ENCODE measurements around the gene KDM2B. TPM values are rescaled to one million over a fixed set of nuclear protein-coding genes. Genes with fewer than 3 reads are reported as not detected.
A peak's percentile ranks its signal among the peaks of the same experiment; 100 is the strongest.

The KDM2B gene
- total and polyA plus RNA-seq, 2 donors from 2014 or later: 6.2 to 19.7 TPM

DNA sequence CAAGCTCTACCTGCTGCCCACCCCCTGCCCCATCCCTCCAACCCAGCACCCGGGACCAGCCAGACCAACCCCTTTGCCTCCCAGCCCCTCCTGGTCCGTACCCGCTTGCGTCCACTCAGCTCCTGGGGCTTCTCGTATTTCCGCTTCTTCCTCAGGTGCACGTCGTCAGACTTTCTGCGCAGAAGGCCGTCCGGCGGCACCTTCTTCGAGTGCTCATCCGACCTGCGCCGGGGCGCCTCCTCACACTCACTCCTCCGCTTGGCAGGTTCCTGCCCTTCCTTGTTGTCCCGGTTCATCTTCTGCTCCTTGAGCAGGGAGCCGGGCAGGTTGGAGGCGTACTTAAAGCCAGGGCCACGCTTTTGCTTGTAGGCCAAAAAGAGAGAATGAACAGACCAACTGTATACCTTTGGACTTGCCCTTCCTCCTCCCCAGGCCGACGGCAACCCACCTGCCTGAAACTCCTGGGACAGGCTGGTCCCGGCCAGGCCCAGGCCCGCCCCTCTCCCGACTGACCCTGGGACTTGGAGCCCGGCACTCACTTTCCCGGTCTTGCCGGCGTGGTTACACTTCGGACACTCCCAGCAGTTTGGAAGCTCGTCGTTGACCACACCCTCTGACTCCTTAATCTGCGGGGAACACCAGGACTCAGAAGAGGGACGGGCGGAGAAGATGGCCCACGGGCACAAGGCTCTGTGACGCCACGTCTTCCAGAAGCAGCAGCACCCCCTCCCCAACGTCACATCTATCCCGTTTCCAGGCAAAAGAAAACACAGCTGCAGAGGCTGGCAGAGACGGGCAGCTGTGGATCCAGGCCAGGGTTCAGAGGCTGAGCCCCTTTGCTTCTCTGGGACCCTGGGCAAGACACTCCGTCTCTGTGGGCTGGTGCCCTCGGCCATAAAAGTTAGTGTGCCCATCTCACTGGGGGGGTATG is 136.6 kb downstream of the KDM2B start:
- no peaks in the 10 kb centered on the region for H3K27me3 ChIP-seq (ENCODE audit: control insufficient read depth, insufficient read depth, low read length)

DNA sequence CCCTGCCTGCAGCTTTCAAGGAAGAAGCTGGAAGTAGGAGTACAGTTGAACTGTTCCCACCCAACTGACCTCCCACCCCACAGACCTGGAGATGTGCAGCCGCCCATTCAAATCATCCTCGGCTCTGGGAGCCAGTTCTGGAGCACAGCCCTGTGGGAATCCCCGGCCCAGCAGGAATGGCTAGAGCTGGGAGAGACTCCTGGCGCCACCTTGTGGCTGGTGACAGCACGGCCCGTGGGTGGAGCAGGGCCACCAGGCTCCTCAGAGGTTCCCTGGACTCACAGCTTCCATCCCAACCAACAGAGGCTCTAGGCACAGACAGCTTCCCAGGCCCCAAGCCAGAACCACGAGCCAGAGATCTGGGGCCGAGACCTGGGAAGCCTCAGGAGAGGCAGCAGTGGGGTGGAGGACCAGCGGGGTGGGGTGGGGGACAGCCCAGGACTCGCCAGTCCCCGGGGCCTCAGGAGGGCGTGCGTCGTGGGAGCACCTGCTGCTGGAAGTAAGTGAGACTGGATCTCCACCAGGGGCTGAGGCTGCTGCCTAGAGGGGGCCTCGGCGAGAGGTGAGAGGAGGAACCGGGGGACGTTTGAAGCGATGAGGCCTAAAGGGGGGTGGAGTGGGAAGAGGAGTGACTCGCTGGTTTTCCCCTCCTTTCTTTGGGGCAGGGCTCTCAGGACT is 137.5 kb downstream of the KDM2B start:
- intact Hi-C loops (cut with DNase I): loop anchor here (10.0 kb wide), 1 partner anchor 109 kb away; no protein-coding TSS in a partner anchor
- no peak for FAIRE-seq
- peak; percentile 86 for TF ChIP-seq CTCF (IDR thresholded peaks at IDR 0.05; ENCODE audit: borderline replicate concordance, extremely low read depth, insufficient read depth)

More for the DNA sequence above, 136.6 kb downstream of the KDM2B start:
- TF ChIP-seq CTCF (IDR thresholded peaks at IDR 0.05; ENCODE audit: borderline replicate concordance, extremely low read depth, insufficient read depth): no peak
- intact Hi-C loops (cut with DNase I): loop anchor here (10.0 kb wide), 1 partner anchor 109 kb away; no protein-coding TSS in a partner anchor
- FAIRE-seq: no peak
- H3K9ac ChIP-seq (ENCODE audit: low read length in 3 of 3): no peak overlapping the region
- H3K4me3 ChIP-seq (ENCODE audit: low read length in 3 of 3): no peak overlapping the region
- H3K9me3 ChIP-seq (ENCODE audit: control insufficient read depth in 2 of 3, insufficient read depth in 1 of 3, low read length in 3 of 3): no peaks in the 10 kb centered on the region
- H3K27ac ChIP-seq (ENCODE audit: low read depth in 2 of 2, low read length in 2 of 2): no peak overlapping the region
- peaks cover 2 to 14% (median 7%) of the 10 kb centered on the region in 3 donors for H3K36me3 ChIP-seq (ENCODE audit: control insufficient read depth in 2 of 3, insufficient read depth in 3 of 3, low read length in 3 of 3)
- no peaks in the 10 kb centered on the region for H3K4me1 ChIP-seq (ENCODE audit: control insufficient read depth in 2 of 3, insufficient read depth in 2 of 3, low read depth in 1 of 3, low read length in 3 of 3)
- DNase-seq: no peak

GRCh38 chr12:121442028-121442948 is 138.5 kb downstream of the KDM2B start:
- TF ChIP-seq CTCF (IDR thresholded peaks at IDR 0.05; ENCODE audit: borderline replicate concordance, extremely low read depth, insufficient read depth): no peak
- H3K4me3 ChIP-seq (ENCODE audit: low read length in 3 of 3): no peak overlapping the region
- FAIRE-seq: no peak
- intact Hi-C loops (cut with DNase I): loop anchor here (10.0 kb wide), 1 partner anchor 107 kb away; no protein-coding TSS in a partner anchor
- H3K4me1 ChIP-seq (ENCODE audit: control insufficient read depth in 2 of 3, insufficient read depth in 2 of 3, low read depth in 1 of 3, low read length in 3 of 3): no peaks in the 10 kb centered on the region
- no peak overlapping the region for H3K9ac ChIP-seq (ENCODE audit: low read length in 3 of 3)
- H3K27ac ChIP-seq (ENCODE audit: low read depth in 2 of 2, low read length in 2 of 2): no peak overlapping the region
- DNase-seq: no peak
- no peaks in the 10 kb centered on the region for H3K27me3 ChIP-seq (ENCODE audit: control insufficient read depth, insufficient read depth, low read length)
- H3K36me3 ChIP-seq (ENCODE audit: control insufficient read depth in 2 of 3, insufficient read depth in 3 of 3, low read length in 3 of 3): peaks cover 2 to 14% (median 7%) of the 10 kb centered on the region in 3 donors
- H3K9me3 ChIP-seq (ENCODE audit: control insufficient read depth in 2 of 3, insufficient read depth in 1 of 3, low read length in 3 of 3): no peaks in the 10 kb centered on the region

More for the DNA sequence above, 137.5 kb downstream of the KDM2B start:
- no peaks in the 10 kb centered on the region for H3K27me3 ChIP-seq (ENCODE audit: control insufficient read depth, insufficient read depth, low read length)
- no peak overlapping the region for H3K9ac ChIP-seq (ENCODE audit: low read length in 3 of 3)
- H3K9me3 ChIP-seq (ENCODE audit: control insufficient read depth in 2 of 3, insufficient read depth in 1 of 3, low read length in 3 of 3): no peaks in the 10 kb centered on the region
- H3K36me3 ChIP-seq (ENCODE audit: control insufficient read depth in 2 of 3, insufficient read depth in 3 of 3, low read length in 3 of 3): peaks cover 2 to 14% (median 7%) of the 10 kb centered on the region in 3 donors
- no peaks in the 10 kb centered on the region for H3K4me1 ChIP-seq (ENCODE audit: control insufficient read depth in 2 of 3, insufficient read depth in 2 of 3, low read depth in 1 of 3, low read length in 3 of 3)
- peak; percentile 82 to 92 (median 87) for DNase-seq
- H3K4me3 ChIP-seq (ENCODE audit: low read length in 3 of 3): no peak overlapping the region
- H3K27ac ChIP-seq (ENCODE audit: low read depth in 2 of 2, low read length in 2 of 2): no peak overlapping the region

Data from kidney (tissue), 14 donors.